Retinal pigment epithelial cell (primary cell): ENCODE measurements around the gene ESR2.

Source experiments
- DNase-seq: peaks from one replicate; pipeline ENCODE4 v3.0.0-alpha.2; 2010; ENCODE audit warnings: low read depth
- H3K4me3 ChIP-seq: 2 replicates; pipeline ENCODE4 v1.5.1; 2011; ENCODE audit warnings: mild to moderate bottlenecking, low read length, control low read depth, moderate library complexity
- TF ChIP-seq, protein P1 (sequence below): conservative IDR thresholded peaks from 2 replicates; pipeline ENCODE4 v1.5.1; 2011; ENCODE audit warnings: low read depth, low read length, control low read depth, inconsistent platforms

The ESR2 gene

DNA sequence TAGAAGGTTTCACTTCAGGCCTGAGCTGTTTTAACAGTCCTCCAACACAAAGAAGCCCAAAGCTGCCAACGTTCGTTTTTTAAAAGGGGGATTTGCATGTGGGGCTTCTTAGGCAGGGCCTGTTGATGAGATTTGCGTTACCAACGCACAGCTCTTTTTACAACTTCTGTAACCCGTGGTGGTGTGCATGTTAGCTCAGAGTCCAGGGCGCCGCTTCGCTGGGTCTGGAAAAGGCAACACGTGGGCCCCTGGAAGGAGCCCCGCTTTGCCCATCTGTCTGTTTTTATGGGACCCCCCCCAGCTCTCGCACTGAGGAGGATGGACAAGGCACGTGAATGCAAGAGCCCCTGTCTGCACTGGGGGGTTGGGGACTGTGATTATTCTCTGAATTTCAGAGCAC, 84.0 kb downstream of the ESR2 start:
- no peak for DNase-seq
- no peak overlapping the region for H3K4me3 ChIP-seq
- TF ChIP-seq, protein P1, sequence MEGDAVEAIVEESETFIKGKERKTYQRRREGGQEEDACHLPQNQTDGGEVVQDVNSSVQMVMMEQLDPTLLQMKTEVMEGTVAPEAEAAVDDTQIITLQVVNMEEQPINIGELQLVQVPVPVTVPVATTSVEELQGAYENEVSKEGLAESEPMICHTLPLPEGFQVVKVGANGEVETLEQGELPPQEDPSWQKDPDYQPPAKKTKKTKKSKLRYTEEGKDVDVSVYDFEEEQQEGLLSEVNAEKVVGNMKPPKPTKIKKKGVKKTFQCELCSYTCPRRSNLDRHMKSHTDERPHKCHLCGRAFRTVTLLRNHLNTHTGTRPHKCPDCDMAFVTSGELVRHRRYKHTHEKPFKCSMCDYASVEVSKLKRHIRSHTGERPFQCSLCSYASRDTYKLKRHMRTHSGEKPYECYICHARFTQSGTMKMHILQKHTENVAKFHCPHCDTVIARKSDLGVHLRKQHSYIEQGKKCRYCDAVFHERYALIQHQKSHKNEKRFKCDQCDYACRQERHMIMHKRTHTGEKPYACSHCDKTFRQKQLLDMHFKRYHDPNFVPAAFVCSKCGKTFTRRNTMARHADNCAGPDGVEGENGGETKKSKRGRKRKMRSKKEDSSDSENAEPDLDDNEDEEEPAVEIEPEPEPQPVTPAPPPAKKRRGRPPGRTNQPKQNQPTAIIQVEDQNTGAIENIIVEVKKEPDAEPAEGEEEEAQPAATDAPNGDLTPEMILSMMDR = no peak

DNA sequence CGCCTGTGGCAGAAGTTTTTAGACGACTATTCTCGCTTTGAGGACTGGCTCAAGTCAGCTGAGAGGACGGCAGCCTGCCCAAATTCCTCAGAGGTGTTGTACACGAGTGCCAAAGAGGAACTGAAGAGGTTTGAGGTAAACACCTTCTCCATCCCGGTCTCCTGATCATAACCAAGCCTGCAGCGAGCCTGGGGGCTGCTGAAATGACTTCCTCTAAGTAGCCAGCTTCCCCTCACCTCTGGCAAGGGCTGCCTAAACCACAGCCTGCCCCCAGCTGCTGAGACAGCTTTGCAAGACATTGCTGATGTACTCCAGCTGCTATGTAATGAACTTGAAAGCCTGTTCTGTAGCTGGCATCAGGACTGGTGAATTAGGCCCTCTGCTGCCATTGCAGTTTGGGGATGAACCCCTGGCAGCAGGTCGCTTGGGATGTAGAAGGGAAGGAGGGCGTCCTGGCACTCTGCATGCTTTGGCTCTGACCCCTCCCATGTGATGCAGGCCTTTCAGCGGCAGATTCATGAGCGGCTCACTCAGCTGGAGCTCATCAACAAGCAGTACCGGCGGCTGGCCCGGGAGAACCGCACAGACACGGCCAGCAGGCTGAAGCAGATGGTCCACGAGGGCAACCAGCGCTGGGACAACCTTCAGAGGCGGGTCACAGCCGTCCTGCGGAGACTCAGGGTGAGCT, 84.6 kb downstream of the ESR2 start:
- TF ChIP-seq, protein P1 = no peak
- DNase-seq = no peak
- H3K4me3 ChIP-seq = no peak overlapping the region

DNA sequence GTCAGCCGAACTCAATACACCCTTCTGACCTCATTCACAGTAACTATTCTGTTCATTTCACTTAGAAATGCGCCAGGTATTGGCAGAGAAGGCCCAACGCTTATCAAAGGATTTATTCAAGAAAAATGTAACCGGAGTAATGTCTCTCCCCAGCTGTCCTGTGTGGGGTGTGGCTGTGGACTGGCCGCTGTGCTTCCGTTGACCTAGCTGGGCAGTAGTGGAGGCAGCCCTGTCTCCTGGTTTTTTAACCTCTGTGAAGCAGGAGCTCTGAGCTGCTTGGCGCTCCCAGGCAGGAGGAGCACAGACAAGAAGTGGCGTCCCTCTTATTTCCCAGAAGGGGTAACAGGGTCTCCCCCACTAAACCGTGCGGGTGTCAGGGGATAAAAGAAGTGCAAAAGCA, 85.2 kb downstream of the ESR2 start:
- H3K4me3 ChIP-seq = no peak overlapping the region
- TF ChIP-seq, protein P1 = no peak
- DNase-seq = no peak

DNA sequence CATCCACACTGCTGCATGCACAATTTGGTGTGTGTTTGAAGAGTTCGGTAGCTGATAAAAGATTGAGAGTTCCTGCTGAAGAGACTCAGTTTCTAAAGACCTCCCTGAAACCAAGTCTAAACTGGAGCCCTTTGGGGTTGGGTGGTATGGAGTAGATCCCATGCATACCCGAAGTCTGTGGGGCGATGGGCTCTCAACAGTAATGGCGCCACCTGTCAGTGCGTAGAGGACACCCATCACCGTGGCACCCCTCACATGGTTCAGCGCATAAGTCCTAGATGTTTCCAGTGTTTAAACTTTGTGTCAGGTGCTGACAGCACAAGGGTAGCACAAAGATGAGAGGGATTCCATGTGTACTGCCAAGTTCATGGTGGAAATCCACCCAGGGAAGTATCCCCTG, 85.9 kb downstream of the ESR2 start:
- no peak overlapping the region for H3K4me3 ChIP-seq
- DNase-seq = no peak
- TF ChIP-seq, protein P1 = no peak

DNA sequence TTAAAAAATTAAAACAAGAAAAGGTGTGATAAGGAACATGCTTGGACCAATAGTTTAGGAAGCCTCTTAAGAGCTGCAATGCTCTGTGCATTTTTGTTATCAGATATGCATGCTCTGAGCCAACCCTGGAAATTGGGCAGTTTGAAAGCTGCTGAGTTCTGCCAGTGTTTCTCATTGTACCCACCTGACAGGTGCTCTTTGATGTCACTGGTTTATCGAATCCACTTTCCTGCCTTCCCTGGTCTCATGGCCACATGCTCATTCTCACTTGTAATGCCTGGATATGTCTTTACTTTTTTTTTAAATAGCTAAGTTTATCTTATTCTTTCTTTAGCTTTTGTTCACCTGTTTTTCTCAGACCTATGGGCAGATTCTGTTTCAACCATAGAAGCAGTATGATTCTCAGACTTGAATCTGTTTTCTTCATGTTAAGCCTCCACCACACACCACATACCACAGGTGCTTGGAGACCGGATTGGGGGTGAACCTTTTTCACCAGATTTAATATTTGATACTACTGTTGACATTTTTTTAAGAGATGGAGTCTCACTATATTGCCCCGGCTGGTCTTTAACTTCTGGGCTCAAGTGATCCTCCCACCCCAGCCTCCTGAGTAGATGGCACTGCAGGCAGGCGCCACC, 90.7 kb downstream of the ESR2 start:
- TF ChIP-seq, protein P1 = no peak
- no peak for DNase-seq

DNA sequence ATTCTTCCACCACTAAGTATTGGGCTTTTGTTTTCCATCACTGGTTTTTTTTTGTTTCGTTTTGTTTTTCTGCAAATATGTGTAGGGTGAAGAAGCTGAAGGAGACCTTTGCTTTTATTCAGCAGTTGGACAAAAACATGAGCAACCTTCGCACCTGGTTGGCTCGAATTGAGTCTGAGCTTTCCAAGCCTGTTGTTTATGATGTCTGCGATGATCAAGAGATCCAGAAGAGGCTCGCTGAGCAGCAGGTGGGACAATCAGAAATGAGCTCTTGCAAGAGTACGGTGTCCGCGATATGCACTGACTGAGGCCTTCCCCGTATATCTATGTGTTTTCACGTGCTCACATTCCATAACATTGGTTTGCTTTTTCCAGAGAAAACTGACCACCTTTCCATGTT, 91.5 kb downstream of the ESR2 start:
- TF ChIP-seq, protein P1 = no peak
- no peak for DNase-seq
- H3K4me3 ChIP-seq = no peak overlapping the region

More for the DNA sequence above, 90.7 kb downstream of the ESR2 start:
- H3K4me3 ChIP-seq = no peak overlapping the region
